ENCODE measurements around the gene ADGRF1.

ADGRF1 gene

DNA sequence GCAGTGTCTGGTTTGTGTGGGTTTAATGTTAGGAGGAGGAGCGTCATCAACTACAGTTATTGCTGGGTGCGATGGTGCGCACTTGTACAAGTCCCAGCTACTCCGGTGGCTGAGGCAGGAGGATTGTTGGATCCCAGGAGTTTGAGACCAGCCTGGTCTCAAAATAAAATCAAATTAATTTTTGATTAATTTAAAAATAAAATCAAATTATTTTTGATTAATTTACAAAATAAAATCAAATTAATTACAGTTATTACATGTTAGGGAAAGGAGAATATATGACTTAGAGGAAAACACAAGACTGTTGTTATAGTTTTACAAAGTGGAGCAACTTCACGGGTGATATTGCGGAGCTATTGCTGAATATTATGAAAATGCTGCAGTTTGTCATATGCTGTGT is 85.7 kb downstream of the ADGRF1 start:
- TF ChIP-seq, protein P1, sequence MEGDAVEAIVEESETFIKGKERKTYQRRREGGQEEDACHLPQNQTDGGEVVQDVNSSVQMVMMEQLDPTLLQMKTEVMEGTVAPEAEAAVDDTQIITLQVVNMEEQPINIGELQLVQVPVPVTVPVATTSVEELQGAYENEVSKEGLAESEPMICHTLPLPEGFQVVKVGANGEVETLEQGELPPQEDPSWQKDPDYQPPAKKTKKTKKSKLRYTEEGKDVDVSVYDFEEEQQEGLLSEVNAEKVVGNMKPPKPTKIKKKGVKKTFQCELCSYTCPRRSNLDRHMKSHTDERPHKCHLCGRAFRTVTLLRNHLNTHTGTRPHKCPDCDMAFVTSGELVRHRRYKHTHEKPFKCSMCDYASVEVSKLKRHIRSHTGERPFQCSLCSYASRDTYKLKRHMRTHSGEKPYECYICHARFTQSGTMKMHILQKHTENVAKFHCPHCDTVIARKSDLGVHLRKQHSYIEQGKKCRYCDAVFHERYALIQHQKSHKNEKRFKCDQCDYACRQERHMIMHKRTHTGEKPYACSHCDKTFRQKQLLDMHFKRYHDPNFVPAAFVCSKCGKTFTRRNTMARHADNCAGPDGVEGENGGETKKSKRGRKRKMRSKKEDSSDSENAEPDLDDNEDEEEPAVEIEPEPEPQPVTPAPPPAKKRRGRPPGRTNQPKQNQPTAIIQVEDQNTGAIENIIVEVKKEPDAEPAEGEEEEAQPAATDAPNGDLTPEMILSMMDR (IDR thresholded peaks at IDR 0.05; ENCODE audit: low read depth, low read length, missing control alignments) = no peak
- no peak for DNase-seq (ENCODE audit: low read depth)
- no peak overlapping the region for H3K4me3 ChIP-seq (ENCODE audit: low read depth, low read length)

DNA sequence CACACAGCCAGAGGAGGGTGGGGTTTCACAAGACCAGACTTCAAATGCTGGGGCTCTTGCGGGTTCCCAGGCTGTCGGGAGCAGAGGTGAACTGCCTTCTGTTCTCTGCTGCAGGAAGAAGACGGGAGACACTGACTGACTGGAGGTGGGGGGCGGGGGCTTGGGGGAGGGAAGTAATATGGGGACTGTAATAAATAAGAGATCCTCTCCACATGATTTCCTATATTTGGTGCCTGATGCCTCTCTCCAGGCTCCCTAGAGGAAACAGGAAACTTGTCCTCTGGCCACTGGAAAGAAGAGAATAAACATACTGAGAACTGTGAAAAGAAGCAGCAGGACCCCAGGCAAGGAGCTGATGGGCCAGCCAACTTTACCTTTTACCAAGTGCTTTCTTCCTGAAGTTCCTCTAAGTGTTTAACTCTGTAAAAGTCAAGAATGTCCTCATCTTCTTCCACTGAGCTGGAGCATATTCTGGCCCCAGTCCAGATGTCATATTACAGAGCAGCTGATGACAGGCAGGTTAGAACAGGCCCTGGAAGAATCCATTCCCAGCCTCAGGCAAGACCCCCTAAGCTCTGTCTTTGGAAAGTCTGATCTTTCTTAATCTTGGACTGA is 87.2 kb downstream of the ADGRF1 start:
- DNase-seq (ENCODE audit: low read depth) = no peak

DNA sequence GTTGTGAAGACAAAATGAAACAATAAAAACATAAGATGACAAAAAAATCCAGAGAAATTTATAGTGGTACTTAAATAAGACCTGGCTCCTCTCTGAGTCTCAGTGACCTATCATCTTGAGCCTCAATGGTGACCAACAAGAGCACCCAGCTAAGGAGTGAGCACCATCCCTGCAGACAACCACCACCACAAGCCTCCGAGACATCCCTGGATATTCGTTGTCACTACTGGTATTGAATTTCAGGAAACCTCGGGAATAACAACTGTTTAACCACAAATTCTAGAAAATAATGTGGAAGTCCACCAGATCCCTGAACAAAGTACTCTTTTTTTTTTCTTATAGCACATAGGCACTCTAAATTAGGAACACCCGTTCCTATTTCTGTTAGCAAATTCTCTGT is 88.2 kb downstream of the ADGRF1 start:
- DNase-seq (ENCODE audit: low read depth) = no peak
- TF ChIP-seq, protein P1 (IDR thresholded peaks at IDR 0.05; ENCODE audit: low read depth, low read length, missing control alignments) = no peak

More for the DNA sequence above, 87.2 kb downstream of the ADGRF1 start:
- H3K4me3 ChIP-seq (ENCODE audit: low read depth, low read length) = no peak overlapping the region
- TF ChIP-seq, protein P1 (IDR thresholded peaks at IDR 0.05; ENCODE audit: low read depth, low read length, missing control alignments) = no peak

DNA sequence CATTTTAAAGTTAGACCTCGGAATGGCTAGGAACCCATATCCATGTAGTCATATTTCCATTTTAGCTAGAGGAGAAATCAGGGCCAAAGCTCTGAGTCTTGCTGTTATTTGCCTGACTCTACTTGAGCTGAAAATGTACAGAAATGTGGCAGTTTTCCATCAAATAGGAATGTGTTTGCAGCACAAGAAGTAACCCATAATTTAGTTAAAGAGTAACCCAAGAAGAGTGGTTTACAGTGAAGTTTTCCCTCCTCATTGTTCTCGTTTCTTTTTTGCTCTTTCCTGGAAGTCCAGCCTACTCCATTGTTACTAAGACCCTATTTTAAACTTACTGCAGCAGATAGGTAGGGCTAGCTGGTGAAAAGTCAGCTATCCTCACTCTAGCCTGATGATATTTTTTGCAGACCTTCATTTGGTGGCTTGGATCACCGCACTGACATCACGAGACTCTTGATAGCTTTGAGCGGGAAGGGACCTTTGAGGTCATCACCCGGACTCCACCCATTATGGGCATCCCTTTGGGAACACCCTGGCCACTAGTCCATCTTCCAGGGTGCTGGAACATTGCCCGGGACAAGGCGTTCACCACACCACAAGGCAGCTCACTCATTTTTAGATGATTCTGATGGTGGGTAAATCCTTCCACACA is 92.4 kb downstream of the ADGRF1 start:
- no peak for DNase-seq (ENCODE audit: low read depth)
- TF ChIP-seq, protein P1 (IDR thresholded peaks at IDR 0.05; ENCODE audit: low read depth, low read length, missing control alignments) = no peak
- H3K4me3 ChIP-seq (ENCODE audit: low read depth, low read length) = no peak overlapping the region

More for the DNA sequence above, 88.2 kb downstream of the ADGRF1 start:
- H3K4me3 ChIP-seq (ENCODE audit: low read depth, low read length) = no peak overlapping the region

DNA sequence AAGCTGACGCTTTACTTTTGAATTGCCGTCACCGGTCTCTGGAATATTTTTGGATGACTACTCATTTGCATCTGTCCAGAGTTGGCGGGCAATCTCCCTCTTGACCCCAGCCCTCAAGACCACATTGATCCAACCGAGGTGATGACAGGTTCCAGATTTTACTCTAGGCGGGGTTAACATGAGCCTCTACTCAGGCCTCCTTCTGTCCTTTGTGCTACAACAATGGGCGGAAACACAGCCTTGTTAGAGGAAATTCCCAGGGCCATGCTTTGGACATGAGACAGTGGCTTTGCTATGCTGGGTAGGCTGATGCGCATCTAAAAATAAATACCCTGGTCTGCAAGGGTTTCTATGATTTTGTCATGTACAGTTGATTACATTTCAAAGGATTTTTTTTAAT is 93.4 kb downstream of the ADGRF1 start:
- no peak overlapping the region for H3K4me3 ChIP-seq (ENCODE audit: low read depth, low read length)
- no peak for DNase-seq (ENCODE audit: low read depth)

More for the DNA sequence above, 93.4 kb downstream of the ADGRF1 start:
- TF ChIP-seq, protein P1 (IDR thresholded peaks at IDR 0.05; ENCODE audit: low read depth, low read length, missing control alignments) = no peak

All from GM12864 (cell line).